ENCODE data around the gene SH3GLB1. TPM values are rescaled to one million over a fixed set of nuclear protein-coding genes. Genes with fewer than 3 reads are reported as not detected.

SH3GLB1 gene
- total and polyA plus RNA-seq, 2 of the 8 experiments (the other 6 are each of a cell fraction or from before 2014, with no cell fraction given): 7.7 to 43.1 TPM

GRCh38 chr1:86731416-86731815 is 27.0 kb downstream of the SH3GLB1 start:
- no peak overlapping the region for H2AK5ac ChIP-seq (ENCODE audit: low read depth, low read length)
- 95% methylated on average over 1 of the region's 1 CpG; no CpG with 5 or more reads in 1 of the 2 experiments for WGBS, 2 experiments (ENCODE audit: extremely low coverage in 1 of 2, insufficient coverage in 1 of 2, insufficient read length in 1 of 2, insufficient replicate concordance in 2 of 2, low coverage in 1 of 2, low lambda C conversion rate in 2 of 2, missing lambda C conversion rate in 1 of 2)
- H2AFZ ChIP-seq (ENCODE audit: low read length): no peak overlapping the region
- H2BK120ac ChIP-seq (replicated peaks; ENCODE audit: low read depth, low read length): no peak overlapping the region
- no peak overlapping the region for H3K4me2 ChIP-seq (ENCODE audit: insufficient read depth in 1 of 2, low read depth in 2 of 2, low read length in 2 of 2)
- H3K27ac ChIP-seq (ENCODE audit: low read depth, low read length): no peak overlapping the region
- H4K20me1 ChIP-seq (replicated peaks in 1 of 2; ENCODE audit: control insufficient read depth in 1 of 2, insufficient read depth in 2 of 2, low read length in 2 of 2): no peaks in the 10 kb centered on the region
- H4K91ac ChIP-seq (replicated peaks; ENCODE audit: insufficient read length, low read length): no peak overlapping the region
- H3K36me3 ChIP-seq (ENCODE audit: control insufficient read depth in 2 of 4, insufficient read depth in 4 of 4, low read length in 3 of 4): peaks cover 4 to 23% (median 15%) of the 10 kb centered on the region in 4 experiments; a peak in 6 of 8 replicates
- H4K8ac ChIP-seq (ENCODE audit: extremely low read depth, insufficient read depth, low read length): no peak overlapping the region
- no peak overlapping the region for H3K23ac ChIP-seq (ENCODE audit: insufficient read length)
- H2BK12ac ChIP-seq (ENCODE audit: low read depth, low read length): no peak overlapping the region
- no peaks in the 10 kb centered on the region for H3K23me2 ChIP-seq (ENCODE audit: low read depth, low read length)
- POLR2A ChIA-PET (ENCODE audit: partially characterized antibody): interaction anchor here (1.4 kb wide), 1 partner anchor 15 kb away, joined by 4 read pairs; no protein-coding TSS in a partner anchor
- H3K4me3 ChIP-seq (ENCODE audit: extremely low read depth in 1 of 4, insufficient read depth in 2 of 4, low read depth in 3 of 4, low read length in 4 of 4): no peak overlapping the region
- no peaks in the 10 kb centered on the region for H3K4me1 ChIP-seq (replicated peaks in 1 of 4; ENCODE audit: control insufficient read depth in 3 of 4, insufficient read depth in 4 of 4, low read length in 3 of 4)
- H3K56ac ChIP-seq (replicated peaks; ENCODE audit: insufficient read length, low read depth, low read length): no peak overlapping the region
- H3K79me2 ChIP-seq (ENCODE audit: control insufficient read depth in 1 of 2, insufficient read depth in 2 of 2, low read length in 2 of 2): no peaks in the 10 kb centered on the region
- H3K4ac ChIP-seq (replicated peaks; ENCODE audit: insufficient read length, low read depth, low read length): no peak overlapping the region
- no peaks in the 10 kb centered on the region for H3K9me3 ChIP-seq (ENCODE audit: insufficient read depth in 2 of 2, low read depth in 1 of 2, low read length in 1 of 2)
- H2BK5ac ChIP-seq (ENCODE audit: low read depth, low read length): no peak overlapping the region
- no peak overlapping the region for H2BK20ac ChIP-seq (ENCODE audit: low read length)
- no peak overlapping the region for H3K14ac ChIP-seq (ENCODE audit: insufficient read length)
- CTCF ChIA-PET (ENCODE audit: partially characterized antibody): interaction anchor here (1.4 to 2.8 kb wide), 2 partner anchors 11 to 28 kb away, joined by 4 to 9 read pairs; partner anchors contain the start of gene SH3GLB1
- DNase-seq (ENCODE audit: low read depth in 1 of 2, low spot score in 2 of 2): no peak
- H3K27me3 ChIP-seq (replicated peaks in 1 of 4; ENCODE audit: control insufficient read depth in 3 of 4, extremely low read depth in 1 of 4, insufficient read depth in 3 of 4, low read length in 3 of 4): no peaks in the 10 kb centered on the region
- H2BK15ac ChIP-seq (ENCODE audit: low read length): no peak overlapping the region
- no peak overlapping the region for H3K9ac ChIP-seq (replicated peaks in 1 of 4; ENCODE audit: extremely low read depth in 1 of 4, low read depth in 3 of 4, low read length in 3 of 4)
- no peak overlapping the region for H4K5ac ChIP-seq (ENCODE audit: insufficient read length, low read depth, low read length)
- H3K18ac ChIP-seq (ENCODE audit: extremely low read depth, low read length): no peak overlapping the region
- no peak for FAIRE-seq
- H3K79me1 ChIP-seq (ENCODE audit: low read depth, low read length): no peaks in the 10 kb centered on the region
- TF ChIP-seq BRCA1 (IDR thresholded peaks at IDR 0.05; ENCODE audit: low read depth, low read length): no peak
- no peak for TF ChIP-seq ZNF274 (IDR thresholded peaks at IDR 0.05; ENCODE audit: borderline replicate concordance, extremely low read depth, low read length)
- TF ChIP-seq RFX5 (IDR thresholded peaks at IDR 0.05; ENCODE audit: borderline replicate concordance, low read depth, low read length): no peak
- TF ChIP-seq ATF3 (IDR thresholded peaks at IDR 0.05; ENCODE audit: insufficient read depth, low read depth, low read length): no peak
- TF ChIP-seq BACH1 (IDR thresholded peaks at IDR 0.05; ENCODE audit: low read length): no peak
- no peak for TF ChIP-seq EP300 (IDR thresholded peaks at IDR 0.05; ENCODE audit: borderline replicate concordance in 1 of 2, low read depth in 2 of 2, low read length in 2 of 2)
- TF ChIP-seq SP1 (IDR thresholded peaks at IDR 0.05; ENCODE audit: low read depth, low read length): no peak
- TF ChIP-seq SIRT6 (IDR thresholded peaks at IDR 0.05; ENCODE audit: low read length): no peak
- TF ChIP-seq CTBP2 (IDR thresholded peaks at IDR 0.05; ENCODE audit: borderline replicate concordance, insufficient read depth, insufficient read length, low read length): no peak
- no peak for TF ChIP-seq KDM1A (IDR thresholded peaks at IDR 0.05; ENCODE audit: borderline replicate concordance, low read length)
- no peak for TF ChIP-seq TEAD4 (IDR thresholded peaks at IDR 0.05; ENCODE audit: low read depth, low read length)
- no peak for TF ChIP-seq SAP30 (IDR thresholded peaks at IDR 0.05; ENCODE audit: insufficient read depth, insufficient replicate concordance, low read length)
- TF ChIP-seq ASH2L (IDR thresholded peaks at IDR 0.05; ENCODE audit: low read length): no peak
- no peak for TF ChIP-seq SIN3A (conservative IDR thresholded peaks at IDR 0.05 in 1 of 2, IDR thresholded peaks at IDR 0.05 in 1 of 2; ENCODE audit: low read depth in 1 of 2, low read length in 2 of 2)
